Measurements from ENCODE around the gene DCP1B. TPM values are rescaled to one million over a fixed set of nuclear protein-coding genes. Genes with fewer than 3 reads are reported as not detected.

The DCP1B gene
- polyA plus RNA-seq, 1 donor from 2014 or later, result 12.5 TPM

DNA sequence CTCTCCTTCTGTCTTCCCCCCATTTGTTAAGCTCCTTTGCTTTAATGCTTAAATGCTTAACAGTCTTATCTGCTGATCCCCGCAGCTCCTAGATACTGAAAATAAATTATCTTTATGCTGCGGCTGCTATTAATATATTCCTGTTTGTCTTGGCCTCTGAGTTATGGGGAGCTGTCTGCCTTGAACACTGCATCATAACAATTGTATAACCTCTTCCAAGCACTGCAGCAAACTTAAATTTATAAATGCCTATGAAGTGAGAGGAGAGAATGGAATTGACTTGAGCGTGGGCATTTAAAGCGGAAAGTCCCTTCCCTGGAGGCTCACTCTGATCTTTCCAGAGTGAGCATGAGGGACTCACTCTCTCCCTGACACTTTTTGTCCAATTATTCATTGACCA is 23.1 kb upstream of the DCP1B start:
- no peak overlapping the region for H2AFZ ChIP-seq (ENCODE audit: low read depth, low read length)
- no peak overlapping the region for H3K9ac ChIP-seq (ENCODE audit: low read length)
- no peaks in the 10 kb centered on the region for H3K79me2 ChIP-seq (replicated peaks; ENCODE audit: insufficient read depth, low read length)
- no peaks in the 10 kb centered on the region for H4K20me1 ChIP-seq (ENCODE audit: insufficient read depth)
- no peaks in the 10 kb centered on the region for H3K27me3 ChIP-seq (ENCODE audit: insufficient read depth, low read depth, low read length)
- TF ChIP-seq EZH2 (IDR thresholded peaks at IDR 0.05; ENCODE audit: borderline replicate concordance, insufficient read depth, low read length, poor library complexity, severe bottlenecking) (no peak), SMC3 (conservative IDR thresholded peaks at IDR 0.05; ENCODE audit: poor library complexity) (no peak), RAD21 (conservative IDR thresholded peaks at IDR 0.05) (no peak), MXI1 (conservative IDR thresholded peaks at IDR 0.05; ENCODE audit: poor library complexity, severe bottlenecking) (no peak), POLR2AphosphoS5 (IDR thresholded peaks at IDR 0.05) (no peak), EP300 (conservative IDR thresholded peaks at IDR 0.05; ENCODE audit: poor library complexity, severe bottlenecking) (no peak)
- TF ChIP-seq, protein P1, sequence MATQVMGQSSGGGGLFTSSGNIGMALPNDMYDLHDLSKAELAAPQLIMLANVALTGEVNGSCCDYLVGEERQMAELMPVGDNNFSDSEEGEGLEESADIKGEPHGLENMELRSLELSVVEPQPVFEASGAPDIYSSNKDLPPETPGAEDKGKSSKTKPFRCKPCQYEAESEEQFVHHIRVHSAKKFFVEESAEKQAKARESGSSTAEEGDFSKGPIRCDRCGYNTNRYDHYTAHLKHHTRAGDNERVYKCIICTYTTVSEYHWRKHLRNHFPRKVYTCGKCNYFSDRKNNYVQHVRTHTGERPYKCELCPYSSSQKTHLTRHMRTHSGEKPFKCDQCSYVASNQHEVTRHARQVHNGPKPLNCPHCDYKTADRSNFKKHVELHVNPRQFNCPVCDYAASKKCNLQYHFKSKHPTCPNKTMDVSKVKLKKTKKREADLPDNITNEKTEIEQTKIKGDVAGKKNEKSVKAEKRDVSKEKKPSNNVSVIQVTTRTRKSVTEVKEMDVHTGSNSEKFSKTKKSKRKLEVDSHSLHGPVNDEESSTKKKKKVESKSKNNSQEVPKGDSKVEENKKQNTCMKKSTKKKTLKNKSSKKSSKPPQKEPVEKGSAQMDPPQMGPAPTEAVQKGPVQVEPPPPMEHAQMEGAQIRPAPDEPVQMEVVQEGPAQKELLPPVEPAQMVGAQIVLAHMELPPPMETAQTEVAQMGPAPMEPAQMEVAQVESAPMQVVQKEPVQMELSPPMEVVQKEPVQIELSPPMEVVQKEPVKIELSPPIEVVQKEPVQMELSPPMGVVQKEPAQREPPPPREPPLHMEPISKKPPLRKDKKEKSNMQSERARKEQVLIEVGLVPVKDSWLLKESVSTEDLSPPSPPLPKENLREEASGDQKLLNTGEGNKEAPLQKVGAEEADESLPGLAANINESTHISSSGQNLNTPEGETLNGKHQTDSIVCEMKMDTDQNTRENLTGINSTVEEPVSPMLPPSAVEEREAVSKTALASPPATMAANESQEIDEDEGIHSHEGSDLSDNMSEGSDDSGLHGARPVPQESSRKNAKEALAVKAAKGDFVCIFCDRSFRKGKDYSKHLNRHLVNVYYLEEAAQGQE (IDR thresholded peaks at IDR 0.05; ENCODE audit: borderline replicate concordance), result no peak
- TF ChIP-seq, protein P2, sequence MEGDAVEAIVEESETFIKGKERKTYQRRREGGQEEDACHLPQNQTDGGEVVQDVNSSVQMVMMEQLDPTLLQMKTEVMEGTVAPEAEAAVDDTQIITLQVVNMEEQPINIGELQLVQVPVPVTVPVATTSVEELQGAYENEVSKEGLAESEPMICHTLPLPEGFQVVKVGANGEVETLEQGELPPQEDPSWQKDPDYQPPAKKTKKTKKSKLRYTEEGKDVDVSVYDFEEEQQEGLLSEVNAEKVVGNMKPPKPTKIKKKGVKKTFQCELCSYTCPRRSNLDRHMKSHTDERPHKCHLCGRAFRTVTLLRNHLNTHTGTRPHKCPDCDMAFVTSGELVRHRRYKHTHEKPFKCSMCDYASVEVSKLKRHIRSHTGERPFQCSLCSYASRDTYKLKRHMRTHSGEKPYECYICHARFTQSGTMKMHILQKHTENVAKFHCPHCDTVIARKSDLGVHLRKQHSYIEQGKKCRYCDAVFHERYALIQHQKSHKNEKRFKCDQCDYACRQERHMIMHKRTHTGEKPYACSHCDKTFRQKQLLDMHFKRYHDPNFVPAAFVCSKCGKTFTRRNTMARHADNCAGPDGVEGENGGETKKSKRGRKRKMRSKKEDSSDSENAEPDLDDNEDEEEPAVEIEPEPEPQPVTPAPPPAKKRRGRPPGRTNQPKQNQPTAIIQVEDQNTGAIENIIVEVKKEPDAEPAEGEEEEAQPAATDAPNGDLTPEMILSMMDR (IDR thresholded peaks at IDR 0.05; ENCODE audit: poor library complexity, severe bottlenecking), result no peak
- H3K36me3 ChIP-seq (ENCODE audit: insufficient read depth, low read length), result no peaks in the 10 kb centered on the region
- H3K4me2 ChIP-seq (ENCODE audit: low read length), result no peak overlapping the region
- H3K9me2 ChIP-seq (ENCODE audit: insufficient read depth, low read length), result no peaks in the 10 kb centered on the region
- no peaks in the 10 kb centered on the region for H3K9me3 ChIP-seq (ENCODE audit: low read length)
- no peak overlapping the region for H3K4me3 ChIP-seq (ENCODE audit: low read length)
- no peak overlapping the region for H3K27ac ChIP-seq (ENCODE audit: low read length)
- no peaks in the 10 kb centered on the region for H3F3A ChIP-seq (ENCODE audit: insufficient read depth, low read length, poor library complexity, severe bottlenecking)

DNA sequence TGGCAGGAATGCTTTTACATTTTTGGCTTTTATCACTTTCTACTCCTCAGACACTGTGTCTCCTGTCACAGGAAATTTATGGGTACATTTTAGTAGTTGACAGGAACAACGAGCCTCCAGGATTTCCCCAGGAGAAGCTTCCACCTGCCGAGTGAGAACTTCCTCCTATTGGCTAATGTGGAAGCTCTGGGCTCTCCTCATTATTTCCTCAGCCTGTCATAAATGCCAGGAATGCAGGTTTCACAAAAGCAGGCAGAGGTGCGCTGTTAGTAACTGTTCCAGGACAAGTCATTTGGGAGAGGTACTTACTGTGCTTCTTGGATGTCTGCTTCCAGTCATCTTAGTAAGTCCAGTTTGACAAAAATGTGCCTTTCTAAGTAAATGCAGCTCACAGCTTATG is 19.1 kb upstream of the DCP1B start:
- Histone ChIP-seq H4K20me1 (ENCODE audit: insufficient read depth) (no peaks in the 10 kb centered on the region), H3K9ac (ENCODE audit: low read length) (no peak overlapping the region), H3K4me3 (ENCODE audit: low read length) (peak overlapping the region; percentile 36), H3K36me3 (ENCODE audit: insufficient read depth, low read length) (no peaks in the 10 kb centered on the region), H3K27ac (ENCODE audit: low read length) (no peak overlapping the region), H2AFZ (ENCODE audit: low read depth, low read length) (no peak overlapping the region), H3K9me3 (ENCODE audit: low read length) (no peaks in the 10 kb centered on the region), H3K9me2 (ENCODE audit: insufficient read depth, low read length) (no peaks in the 10 kb centered on the region), H3K79me2 (replicated peaks; ENCODE audit: insufficient read depth, low read length) (no peaks in the 10 kb centered on the region), H3K4me2 (ENCODE audit: low read length) (no peak overlapping the region), H3K27me3 (ENCODE audit: insufficient read depth, low read depth, low read length) (no peaks in the 10 kb centered on the region), H3F3A (ENCODE audit: insufficient read depth, low read length, poor library complexity, severe bottlenecking) (no peaks in the 10 kb centered on the region)
- TF ChIP-seq, protein P1 (IDR thresholded peaks at IDR 0.05; ENCODE audit: borderline replicate concordance), result no peak
- no peak for TF ChIP-seq EP300 (conservative IDR thresholded peaks at IDR 0.05; ENCODE audit: poor library complexity, severe bottlenecking)
- TF ChIP-seq TAF1 (IDR thresholded peaks at IDR 0.05; ENCODE audit: low read depth), result no peak
- TF ChIP-seq POLR2AphosphoS5 (IDR thresholded peaks at IDR 0.05), result no peak
- no peak for TF ChIP-seq SMC3 (conservative IDR thresholded peaks at IDR 0.05; ENCODE audit: poor library complexity)
- TF ChIP-seq MXI1 (conservative IDR thresholded peaks at IDR 0.05; ENCODE audit: poor library complexity, severe bottlenecking), result no peak
- TF ChIP-seq, protein P2 (IDR thresholded peaks at IDR 0.05; ENCODE audit: poor library complexity, severe bottlenecking), result no peak
- TF ChIP-seq RAD21 (conservative IDR thresholded peaks at IDR 0.05), result no peak
- TF ChIP-seq EZH2 (IDR thresholded peaks at IDR 0.05; ENCODE audit: borderline replicate concordance, insufficient read depth, low read length, poor library complexity, severe bottlenecking), result no peak

Data from neural cell (in vitro differentiated cells).